HepG2 (cell line): Measurements from ENCODE around the gene MYO3B. TPM values are rescaled to one million over a fixed set of nuclear protein-coding genes. Genes with fewer than 3 reads are reported as not detected.

ENCODE experiments used
- ATAC-seq: fragments of 200-7000 bp; cut with Tn5 transposase; 3 replicates; pipeline ENCODE4 v1.9.1; 2020; ENCODE audit warnings: mild to moderate bottlenecking, moderate library complexity
- BruUV-seq: library from RNA; stranded (reverse); fragments of 400-500 nt; replicated peaks from 2 replicates; lab custom pipeline; 2021; lab: Mats Ljungman, UMichigan
- CTCF ChIA-PET: fragments of 300-600 bp; formaldehyde crosslinking; extraction: SDS; loops from one replicate; lab custom pipeline; 2021; ENCODE audit warnings: low total read pairs, inconsistent platforms, low intra/inter-chr PET ratio; lab: Yijun Ruan, JAX
- POLR2A ChIA-PET: fragments of 350-600 bp; sonication (Branson Sonifier 250); formaldehyde crosslinking; loops from one replicate; lab custom pipeline; 2020; ENCODE audit warnings: antibody characterized with exemption, inconsistent platforms; lab: Yijun Ruan, JAX
- DNase-seq: peaks from one replicate; pipeline ENCODE4 v3.0.0-alpha.2; 2015; ENCODE audit warnings: low spot score
- FAIRE-seq: peaks from 3 replicates; lab custom pipeline; 2011; peaks lifted over from hg19 to GRCh38; lab: Jason Lieb, UNC
- H2AFZ ChIP-seq: one replicate; pipeline ENCODE4 v1.6.1; 2011; ENCODE audit warnings: low read length, inconsistent platforms
- H3K27ac ChIP-seq: fragments of 300-600 bp; 3 replicates; pipeline ENCODE4 v1.8.0; 2011; ENCODE audit warnings: mixed run types, mild to moderate bottlenecking, mixed read lengths, low read length, inconsistent platforms; ENCODE audit not compliant: insufficient read depth; ENCODE audit errors: extremely low read length
- H3K27me3 ChIP-seq, 2 experiments: fragments of 200-600 bp in 1 of 2; 2 replicates in 1 of 2; 3 replicates in 1 of 2; pipeline versions ENCODE4 v1.6.0 to v1.8.0; 2011; ENCODE audit warnings: low read length in 2 of 2, mild to moderate bottlenecking in 2 of 2, moderate library complexity in 2 of 2, inconsistent platforms in 1 of 2; ENCODE audit not compliant: insufficient read depth in 2 of 2, control insufficient read depth in 1 of 2
- H3K36me3 ChIP-seq, 2 experiments: fragments of 200-600 bp in 1 of 2; replicated peaks in 1 of 2; 2 replicates in 1 of 2; 3 replicates in 1 of 2; pipeline versions ENCODE4 v1.5.1 to v1.8.0; 2011; ENCODE audit warnings: low read length in 2 of 2, inconsistent platforms in 1 of 2; ENCODE audit not compliant: insufficient read depth in 2 of 2, control insufficient read depth in 1 of 2
- H3K4me1 ChIP-seq: 2 replicates; pipeline ENCODE4 v1.5.1; 2012; ENCODE audit warnings: low read length, inconsistent platforms; ENCODE audit not compliant: insufficient read depth
- H3K4me2 ChIP-seq: 2 replicates; pipeline ENCODE4 v1.6.0; 2011; ENCODE audit warnings: low read depth, low read length, inconsistent platforms
- H3K4me3 ChIP-seq, 3 experiments: fragments of 200-600 bp in 1 of 3; sonication (generic), shearing (Covaris generic) in 1 of 3; replicated peaks in 1 of 3; 2 replicates each; pipeline ENCODE4 v1.5.1; 2011 to 2016; ENCODE audit warnings: low read length in 3 of 3, inconsistent platforms in 2 of 3, low read depth in 2 of 3, mild to moderate bottlenecking in 2 of 3, control low read depth in 1 of 3, mixed read lengths in 1 of 3; ENCODE audit not compliant: insufficient read depth in 1 of 3
- H3K79me2 ChIP-seq: one replicate; pipeline ENCODE4 v1.6.1; 2011; ENCODE audit warnings: low read length, inconsistent platforms; ENCODE audit not compliant: insufficient read depth
- H3K9ac ChIP-seq: 2 replicates; pipeline ENCODE4 v1.6.0; 2011; ENCODE audit warnings: mild to moderate bottlenecking, low read depth, low read length, inconsistent platforms; ENCODE audit not compliant: insufficient read depth
- H3K9me3 ChIP-seq: 2 replicates; pipeline ENCODE4 v1.5.1; 2012; ENCODE audit warnings: mild to moderate bottlenecking, low read length
- H4K20me1 ChIP-seq: 2 replicates; pipeline ENCODE4 v1.6.0; 2011; ENCODE audit warnings: inconsistent platforms, mild to moderate bottlenecking, low read length, moderate library complexity; ENCODE audit not compliant: insufficient read depth
- CERS6 ChIP-seq: sonication (generic); formaldehyde crosslinking; IDR thresholded peaks from 2 replicates; pipeline ENCODE4 v1.5.0; 2020; ENCODE audit warnings: missing genetic modification reagents
- MBNL3 ChIP-seq: fragments of 250-450 bp; sonication (Bioruptor Pico); conservative IDR thresholded peaks from 2 replicates; pipeline ENCODE4 v1.8.0; 2022; ENCODE audit warnings: mild to moderate bottlenecking, inconsistent platforms
- NFKBIZ ChIP-seq: IDR thresholded peaks from 2 replicates; pipeline ENCODE4 v1.6.1; 2018; ENCODE audit warnings: missing genetic modification reagents, missing compliant biosample characterization
- NR3C1 ChIP-seq: sonication (generic); formaldehyde crosslinking; IDR thresholded peaks from 2 replicates; pipeline ENCODE4 v1.4.0; 2020; ENCODE audit warnings: missing genetic modification reagents
- SRSF4 ChIP-seq: fragments of 200-400 bp; formaldehyde crosslinking; IDR thresholded peaks from one replicate; pipeline ENCODE4 v1.6.1; 2018; ENCODE audit warnings: mild to moderate bottlenecking, low read depth, low read length, moderate library complexity; ENCODE audit not compliant: poor library complexity, severe bottlenecking
- TBL1XR1 ChIP-seq: fragments of 150-350 bp; IDR thresholded peaks from 2 replicates; pipeline ENCODE4 v1.6.1; 2014; ENCODE audit warnings: borderline replicate concordance, low read length; ENCODE audit not compliant: partially characterized antibody
- THYN1 ChIP-seq: sonication (generic); formaldehyde crosslinking; IDR thresholded peaks from 2 replicates; pipeline ENCODE4 v1.8.1; 2023; ENCODE audit warnings: low read depth, mild to moderate bottlenecking, moderate library complexity, missing genetic modification reagents, borderline replicate concordance
- ZNF34 ChIP-seq: sonication (generic); formaldehyde crosslinking; IDR thresholded peaks from 2 replicates; pipeline ENCODE4 v1.4.0; 2020; ENCODE audit warnings: mild to moderate bottlenecking, missing genetic modification reagents, borderline replicate concordance
- WGBS: methylation state at CpG from one replicate; pipeline ENCODE4 v1.1.6; 2017; ENCODE audit warnings: low lambda C conversion rate; 5-methylcytosine and 5-hydroxymethylcytosine counted together
- in situ Hi-C: cut with HindIII; loops from 2 replicates; pipeline ENCODE4 v1.10.0; 2017; ENCODE audit warnings: low pct_unique_long_range_greater_than_20kb; ENCODE audit not compliant: extremely low pct_ligation_motif_present
- intact Hi-C: fragments of 100-400 bp; cut with micrococcal nuclease; formaldehyde crosslinking; loops from one replicate; pipeline ENCODE4 v1.10.0; 2022; ENCODE audit not compliant: unreplicated experiment
- polyA plus RNA-seq, 8 experiments: library from polyadenylated mRNA; depleted of rRNA in 3 of 8; stranded (reverse) in 7 of 8; unstranded in 1 of 8; fragments of >200 nt; fragmentation: Illumina TruSeq in 4 of 8; extraction: Trizol in 4 of 8; gene quantifications; 2 replicates each; pipeline versions ENCODE4 v1.2.1 to v1.2.3, GENCODE V29; 2011 to 2016; ENCODE audit warnings: low read depth in 4 of 8, missing spikeins in 1 of 8, mixed read lengths in 1 of 8; ENCODE audit not compliant: insufficient read depth in 1 of 8
- total RNA-seq, 5 experiments: library from RNA; depleted of rRNA; stranded (reverse); fragments of >200 nt; fragmentation: Illumina TruSeq; extraction: Trizol; gene quantifications; 2 replicates each; pipeline ENCODE4 v1.2.3, GENCODE V29; 2016; ENCODE audit warnings: low read depth in 1 of 5
- TF ChIP-seq, protein P1 (sequence below): fragments of 450-650 bp; IDR thresholded peaks from 2 replicates; pipeline ENCODE4 v1.6.1; 2017; ENCODE audit warnings: mild to moderate bottlenecking
- TF ChIP-seq, protein P2 (sequence below): sonication (generic); formaldehyde crosslinking; IDR thresholded peaks from 2 replicates; pipeline ENCODE4 v1.5.0; 2020; ENCODE audit warnings: missing genetic modification reagents

The MYO3B gene
- total and polyA plus RNA-seq, 2 of the 13 experiments (the other 11 are each of a cell fraction or from before 2014, with no cell fraction given): 0.01 TPM; not detected in 1

DNA sequence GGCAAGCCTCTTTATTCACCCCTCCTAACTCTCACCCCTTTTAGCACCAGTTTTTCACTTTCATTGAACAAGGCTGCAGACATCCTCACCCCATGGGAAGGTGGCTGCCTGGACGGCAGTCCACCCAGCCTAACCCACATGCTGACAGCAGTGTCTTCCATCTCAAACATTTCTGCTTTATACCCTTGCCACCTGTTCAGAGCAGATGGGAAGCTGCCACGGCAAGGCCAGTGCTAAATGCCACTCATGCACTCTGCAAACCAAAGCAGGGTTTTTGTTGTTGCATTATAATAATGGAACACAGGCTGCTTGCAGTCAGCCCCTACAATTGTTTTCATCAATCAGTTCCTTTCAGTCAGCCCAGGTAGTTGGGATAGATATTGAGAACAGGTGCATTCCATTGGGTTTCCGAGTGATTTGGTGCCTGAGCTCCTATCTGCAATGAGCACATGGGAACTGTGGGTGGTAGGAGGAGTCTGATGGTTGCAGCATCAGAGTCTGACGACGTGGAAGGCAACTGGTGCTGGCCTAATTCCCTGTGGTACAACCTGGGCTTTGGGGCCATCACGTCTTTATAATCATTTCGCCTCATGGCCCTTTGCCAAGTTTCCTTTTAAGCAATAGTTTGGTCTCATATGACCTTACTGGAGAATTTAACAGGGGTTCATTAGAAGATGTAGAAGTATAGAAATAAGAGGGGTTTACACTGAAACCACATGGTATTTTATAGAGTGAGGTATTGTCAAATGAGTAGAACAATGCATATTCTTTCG, 284.7 kb downstream of the MYO3B start:
- POLR2A ChIA-PET: interaction anchor here (1.3 to 1.4 kb wide), 2 partner anchors 249 to 253 kb away, joined by 3 to 5 read pairs; no protein-coding TSS in a partner anchor
- ATAC-seq: no peak
- H3K79me2 ChIP-seq: no peaks in the 10 kb centered on the region

GRCh38 chr2:170463206-170463537, 285.2 kb downstream of the MYO3B start:
- intact Hi-C loops: no loop called here
- H3K4me2 ChIP-seq: no peak overlapping the region
- ChIA-PET POLR2A (no interaction called here), CTCF (no interaction called here)
- H3K9ac ChIP-seq: no peak overlapping the region
- ATAC-seq (no peak), FAIRE-seq (no peak), DNase-seq (no peak)
- no peaks in the 10 kb centered on the region for H4K20me1 ChIP-seq
- H3K79me2 ChIP-seq: no peaks in the 10 kb centered on the region
- in situ Hi-C loops: no loop called here
- WGBS: 99% methylated on average over 4 of the region's 4 CpGs
- H3K36me3 ChIP-seq: no peaks in the 10 kb centered on the region
- H3K27ac ChIP-seq: no peak overlapping the region
- peak overlapping the region; percentile 7 for H2AFZ ChIP-seq
- H3K4me3 ChIP-seq: no peak overlapping the region
- no TSS peak for BruUV-seq
- H3K27me3 ChIP-seq: no peaks in the 10 kb centered on the region
- H3K4me1 ChIP-seq: peaks cover 63% of the 10 kb centered on the region
- H3K9me3 ChIP-seq: no peaks in the 10 kb centered on the region
- no peak for TF ChIP-seq SRSF4
- TF ChIP-seq THYN1 (CRISPR knock-in tag): no peak
- no peak for TF ChIP-seq MBNL3 (CRISPR knock-in tag)
- no peak for TF ChIP-seq CERS6 (CRISPR knock-in tag)
- TF ChIP-seq, protein P1, sequence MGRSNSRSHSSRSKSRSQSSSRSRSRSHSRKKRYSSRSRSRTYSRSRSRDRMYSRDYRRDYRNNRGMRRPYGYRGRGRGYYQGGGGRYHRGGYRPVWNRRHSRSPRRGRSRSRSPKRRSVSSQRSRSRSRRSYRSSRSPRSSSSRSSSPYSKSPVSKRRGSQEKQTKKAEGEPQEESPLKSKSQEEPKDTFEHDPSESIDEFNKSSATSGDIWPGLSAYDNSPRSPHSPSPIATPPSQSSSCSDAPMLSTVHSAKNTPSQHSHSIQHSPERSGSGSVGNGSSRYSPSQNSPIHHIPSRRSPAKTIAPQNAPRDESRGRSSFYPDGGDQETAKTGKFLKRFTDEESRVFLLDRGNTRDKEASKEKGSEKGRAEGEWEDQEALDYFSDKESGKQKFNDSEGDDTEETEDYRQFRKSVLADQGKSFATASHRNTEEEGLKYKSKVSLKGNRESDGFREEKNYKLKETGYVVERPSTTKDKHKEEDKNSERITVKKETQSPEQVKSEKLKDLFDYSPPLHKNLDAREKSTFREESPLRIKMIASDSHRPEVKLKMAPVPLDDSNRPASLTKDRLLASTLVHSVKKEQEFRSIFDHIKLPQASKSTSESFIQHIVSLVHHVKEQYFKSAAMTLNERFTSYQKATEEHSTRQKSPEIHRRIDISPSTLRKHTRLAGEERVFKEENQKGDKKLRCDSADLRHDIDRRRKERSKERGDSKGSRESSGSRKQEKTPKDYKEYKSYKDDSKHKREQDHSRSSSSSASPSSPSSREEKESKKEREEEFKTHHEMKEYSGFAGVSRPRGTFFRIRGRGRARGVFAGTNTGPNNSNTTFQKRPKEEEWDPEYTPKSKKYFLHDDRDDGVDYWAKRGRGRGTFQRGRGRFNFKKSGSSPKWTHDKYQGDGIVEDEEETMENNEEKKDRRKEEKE: no peak
- no peak for TF ChIP-seq ZNF34 (CRISPR knock-in tag)
- TF ChIP-seq TBL1XR1: no peak

More for the DNA sequence above, 284.7 kb downstream of the MYO3B start:
- no peak overlapping the region for H3K9ac ChIP-seq
- CTCF ChIA-PET: no interaction called here
- no peak overlapping the region for H3K4me3 ChIP-seq
- intact Hi-C loops: no loop called here
- BruUV-seq: no TSS peak
- FAIRE-seq (no peak), DNase-seq (no peak)
- 94% methylated on average over 8 of the region's 8 CpGs for WGBS
- H3K4me1 ChIP-seq: peaks cover 63% of the 10 kb centered on the region
- no peaks in the 10 kb centered on the region for H3K27me3 ChIP-seq
- H3K4me2 ChIP-seq: no peak overlapping the region
- no peak overlapping the region for H2AFZ ChIP-seq
- TF ChIP-seq, protein P2, sequence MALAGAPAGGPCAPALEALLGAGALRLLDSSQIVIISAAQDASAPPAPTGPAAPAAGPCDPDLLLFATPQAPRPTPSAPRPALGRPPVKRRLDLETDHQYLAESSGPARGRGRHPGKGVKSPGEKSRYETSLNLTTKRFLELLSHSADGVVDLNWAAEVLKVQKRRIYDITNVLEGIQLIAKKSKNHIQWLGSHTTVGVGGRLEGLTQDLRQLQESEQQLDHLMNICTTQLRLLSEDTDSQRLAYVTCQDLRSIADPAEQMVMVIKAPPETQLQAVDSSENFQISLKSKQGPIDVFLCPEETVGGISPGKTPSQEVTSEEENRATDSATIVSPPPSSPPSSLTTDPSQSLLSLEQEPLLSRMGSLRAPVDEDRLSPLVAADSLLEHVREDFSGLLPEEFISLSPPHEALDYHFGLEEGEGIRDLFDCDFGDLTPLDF (CRISPR knock-in tag): no peak
- TF ChIP-seq NFKBIZ (CRISPR knock-in tag): no peak
- no peak for TF ChIP-seq NR3C1 (CRISPR knock-in tag)
- no peak overlapping the region for H3K27ac ChIP-seq
- H3K36me3 ChIP-seq: no peaks in the 10 kb centered on the region
- in situ Hi-C loops: no loop called here
- H3K9me3 ChIP-seq: no peaks in the 10 kb centered on the region
- H4K20me1 ChIP-seq: no peaks in the 10 kb centered on the region
